ENCODE results near the gene CENPL. TPM values are rescaled to one million over a fixed set of nuclear protein-coding genes. Genes with fewer than 3 reads are reported as not detected.
"Not testable (repeated sequence)": the region's sequence is repeated elsewhere in the genome, so short reads cannot be mapped to it uniquely, and the experiment has no call there.

Gene CENPL
- polyA plus RNA-seq, 4 donors = 1.1 to 6.9 (median 4.0) TPM

DNA sequence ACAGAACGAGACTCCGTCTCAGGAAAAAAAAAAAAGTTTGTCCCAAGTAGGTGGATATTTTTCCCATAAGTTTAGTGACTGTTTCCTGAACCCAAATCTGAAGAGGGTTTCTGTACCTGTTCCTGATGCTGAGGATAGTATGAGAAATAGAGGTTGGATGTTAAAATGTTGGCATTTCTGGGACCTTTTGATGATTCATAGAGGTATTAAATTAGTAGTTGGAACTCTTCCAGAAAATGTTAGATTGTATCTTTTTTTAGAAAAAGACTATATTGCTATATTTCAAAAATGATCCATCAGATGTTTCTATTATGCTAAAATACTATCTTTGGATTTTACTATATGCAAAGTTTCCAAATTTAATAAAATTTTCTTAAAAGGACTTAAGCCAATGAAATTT, 2.9 kb upstream of the CENPL start:
- Histone ChIP-seq H3K4me3 (ENCODE audit: low read depth in 1 of 3, low read length in 3 of 3) (no peak overlapping the region), H3K4me1 (ENCODE audit: control insufficient read depth in 3 of 3, insufficient read depth in 2 of 3, low read depth in 1 of 3, low read length in 2 of 3) (peaks cover 0 to 5% (median 0%) of the 10 kb centered on the region in 3 donors), H3K36me3 (ENCODE audit: control insufficient read depth in 3 of 3, insufficient read depth in 2 of 3, low read depth in 1 of 3, low read length in 3 of 3) (peaks cover 2 to 10% (median 4%) of the 10 kb centered on the region in 3 donors), H3K27ac (ENCODE audit: low read depth in 1 of 3, low read length in 2 of 3) (no peak overlapping the region), H3K27me3 (ENCODE audit: control insufficient read depth in 3 of 3, insufficient read depth in 3 of 3, low read length in 3 of 3) (no peaks in the 10 kb centered on the region), H3K9me3 (ENCODE audit: control insufficient read depth in 2 of 2, insufficient read depth in 1 of 2, low read depth in 1 of 2, low read length in 1 of 2) (no peaks in the 10 kb centered on the region)
- 84 to 94% (median 91%) methylated on average over 2 of the region's 2 CpGs for WGBS, 3 donors
- no peak for FAIRE-seq
- no peak for DNase-seq

DNA sequence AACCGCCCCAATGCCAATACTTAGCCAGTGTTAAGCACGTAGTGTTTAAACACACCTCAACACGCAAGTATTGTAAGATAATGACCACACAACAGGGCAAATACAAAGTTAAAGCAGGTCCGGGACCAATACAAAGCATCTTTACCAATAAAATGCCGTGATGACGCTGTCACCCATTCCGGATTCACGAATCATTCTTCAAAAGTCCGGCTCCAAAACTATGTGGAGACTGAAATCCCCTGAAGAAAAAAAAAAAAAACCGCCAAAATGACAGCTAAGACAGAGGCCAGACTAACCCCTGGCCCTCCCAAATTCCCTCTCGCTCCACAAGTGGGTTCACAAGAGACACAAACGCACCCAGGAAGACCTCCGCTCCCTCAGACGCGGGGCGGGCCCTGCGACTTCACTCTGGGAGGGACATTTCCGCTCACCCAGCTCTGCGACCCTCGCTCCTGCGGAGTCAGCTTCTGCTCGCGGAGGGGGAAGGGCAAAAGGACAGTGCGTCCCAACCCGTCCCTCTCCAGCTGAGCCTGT, 835 bp downstream of the CENPL start:
- Histone ChIP-seq H3K27ac (ENCODE audit: low read depth in 1 of 3, low read length in 2 of 3) (peak overlapping the region; percentile 2 to 95 (median 94)), H3K9me3 (ENCODE audit: control insufficient read depth in 2 of 2, insufficient read depth in 1 of 2, low read depth in 1 of 2, low read length in 1 of 2) (no peaks in the 10 kb centered on the region), H3K4me3 (ENCODE audit: low read depth in 1 of 3, low read length in 3 of 3) (peak overlapping the region; percentile 56 to 76 (median 66)), H3K4me1 (ENCODE audit: control insufficient read depth in 3 of 3, insufficient read depth in 2 of 3, low read depth in 1 of 3, low read length in 2 of 3) (peaks cover 0 to 5% (median 0%) of the 10 kb centered on the region in 3 donors), H3K36me3 (ENCODE audit: control insufficient read depth in 3 of 3, insufficient read depth in 2 of 3, low read depth in 1 of 3, low read length in 3 of 3) (peaks cover 0 to 7% (median 0%) of the 10 kb centered on the region in 3 donors), H3K27me3 (ENCODE audit: control insufficient read depth in 3 of 3, insufficient read depth in 3 of 3, low read length in 3 of 3) (no peaks in the 10 kb centered on the region)
- 0 to 1% (median 0%) methylated on average over 25 of the region's 25 CpGs for WGBS, 3 donors
- DNase-seq (no peak), FAIRE-seq (no peak)

DNA sequence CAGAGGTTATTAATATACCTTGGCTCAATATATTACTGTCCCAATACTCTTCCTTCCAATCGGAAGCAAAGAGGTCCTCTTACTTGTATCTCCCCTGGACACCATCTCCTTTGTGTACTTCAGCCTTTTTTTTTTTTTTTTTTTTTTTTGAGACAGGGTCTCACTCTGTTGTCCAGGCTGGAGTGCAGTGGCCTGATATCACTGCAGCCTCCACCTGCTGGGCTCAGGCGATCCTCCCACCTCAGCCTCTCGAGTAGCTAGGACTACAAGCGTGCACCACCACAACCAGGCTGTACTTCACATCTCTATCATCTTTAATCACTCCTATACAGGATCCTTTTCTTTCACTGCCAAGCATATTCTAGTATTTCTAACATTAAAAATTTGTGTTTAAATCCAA, 3.0 kb downstream of the CENPL start:
- H3K4me1 ChIP-seq (ENCODE audit: control insufficient read depth in 3 of 3, insufficient read depth in 2 of 3, low read depth in 1 of 3, low read length in 2 of 3) = peaks cover 0 to 5% (median 0%) of the 10 kb centered on the region in 3 donors
- FAIRE-seq (no peak), DNase-seq (no peak)
- H3K4me3 ChIP-seq (ENCODE audit: low read depth in 1 of 3, low read length in 3 of 3) = no peak overlapping the region
- H3K27ac ChIP-seq (ENCODE audit: low read depth in 1 of 3, low read length in 2 of 3) = no peak overlapping the region
- peaks cover 0 to 5% (median 0%) of the 10 kb centered on the region in 3 donors for H3K36me3 ChIP-seq (ENCODE audit: control insufficient read depth in 3 of 3, insufficient read depth in 2 of 3, low read depth in 1 of 3, low read length in 3 of 3)
- WGBS, 3 donors = 93 to 97% (median 95%) methylated on average over 4 of the region's 4 CpGs
- H3K27me3 ChIP-seq (ENCODE audit: control insufficient read depth in 3 of 3, insufficient read depth in 3 of 3, low read length in 3 of 3) = no peaks in the 10 kb centered on the region
- H3K9me3 ChIP-seq (ENCODE audit: control insufficient read depth in 2 of 2, insufficient read depth in 1 of 2, low read depth in 1 of 2, low read length in 1 of 2) = no peaks in the 10 kb centered on the region

DNA sequence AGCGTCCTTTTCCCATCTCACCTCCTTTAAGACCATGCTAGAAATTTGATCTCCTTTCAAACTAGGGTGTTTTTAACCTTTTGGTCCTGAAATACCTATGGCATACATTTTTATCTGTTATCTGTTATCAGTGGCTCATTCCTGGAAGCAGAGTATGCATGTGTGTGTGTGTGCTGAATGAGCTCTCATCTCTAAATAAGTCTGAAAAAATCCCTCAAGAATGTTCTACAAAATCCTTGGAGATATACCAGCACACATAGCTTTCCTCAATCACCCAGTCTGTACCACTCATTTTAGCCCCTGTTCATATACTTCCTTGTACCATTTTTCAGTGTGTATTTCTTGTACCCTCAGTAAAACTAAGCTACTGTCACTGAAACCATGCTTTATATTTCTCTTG, 6.2 kb downstream of the CENPL start:
- FAIRE-seq (no peak), DNase-seq (no peak)
- peaks cover 0 to 5% (median 0%) of the 10 kb centered on the region in 3 donors for H3K4me1 ChIP-seq (ENCODE audit: control insufficient read depth in 3 of 3, insufficient read depth in 2 of 3, low read depth in 1 of 3, low read length in 2 of 3)
- no peak overlapping the region for H3K4me3 ChIP-seq (ENCODE audit: low read depth in 1 of 3, low read length in 3 of 3)
- H3K9me3 ChIP-seq (ENCODE audit: control insufficient read depth in 2 of 2, insufficient read depth in 1 of 2, low read depth in 1 of 2, low read length in 1 of 2) = no peaks in the 10 kb centered on the region
- 83 to 94% (median 87%) methylated on average over 1 of the region's 1 CpG for WGBS, 3 donors
- H3K36me3 ChIP-seq (ENCODE audit: control insufficient read depth in 3 of 3, insufficient read depth in 2 of 3, low read depth in 1 of 3, low read length in 3 of 3) = peaks cover 0 to 5% (median 0%) of the 10 kb centered on the region in 3 donors
- H3K27me3 ChIP-seq (ENCODE audit: control insufficient read depth in 3 of 3, insufficient read depth in 3 of 3, low read length in 3 of 3) = no peaks in the 10 kb centered on the region
- no peak overlapping the region for H3K27ac ChIP-seq (ENCODE audit: low read depth in 1 of 3, low read length in 2 of 3)

- H3K36me3 ChIP-seq (ENCODE audit: control insufficient read depth in 3 of 3, insufficient read depth in 2 of 3, low read depth in 1 of 3, low read length in 3 of 3) = peaks cover 0 to 12% (median 0%) of the 10 kb centered on the region in 3 donors
- H3K4me3 ChIP-seq (ENCODE audit: low read depth in 1 of 3, low read length in 3 of 3); H3K4me1 ChIP-seq (ENCODE audit: control insufficient read depth in 3 of 3, insufficient read depth in 2 of 3, low read depth in 1 of 3, low read length in 2 of 3); H3K9me3 ChIP-seq (ENCODE audit: control insufficient read depth in 2 of 2, insufficient read depth in 1 of 2, low read depth in 1 of 2, low read length in 1 of 2); H3K27ac ChIP-seq (ENCODE audit: low read depth in 1 of 3, low read length in 2 of 3); DNase-seq; FAIRE-seq; H3K27me3 ChIP-seq (ENCODE audit: control insufficient read depth in 3 of 3, insufficient read depth in 3 of 3, low read length in 3 of 3): not testable (repeated sequence)
- WGBS, 3 donors = 97 to 99% (median 97%) methylated on average over 5 of the region's 5 CpGs
These were observed 11.0 kb downstream of the CENPL start for GRCh38 chr1:173813654-173814053.

DNA sequence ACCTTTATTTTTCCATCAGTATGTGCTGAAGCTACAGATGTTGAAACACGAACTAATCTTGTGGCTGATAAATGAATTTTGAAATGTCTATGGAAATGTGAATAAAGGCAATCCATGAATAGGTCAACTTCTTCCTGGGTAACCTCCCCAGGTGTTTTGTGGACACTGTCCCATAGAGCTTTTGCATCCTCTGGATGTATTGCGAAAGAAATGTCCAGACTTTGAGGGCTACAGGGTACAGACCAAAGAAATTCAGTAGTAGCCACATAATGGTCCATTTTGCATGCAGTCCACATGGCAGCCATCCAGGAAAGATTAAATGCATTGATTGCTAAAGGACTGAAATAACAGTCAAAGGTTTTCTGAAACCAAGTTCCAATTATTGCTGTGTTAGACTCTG, 21.7 kb downstream of the CENPL start:
- no peak for FAIRE-seq
- H3K36me3 ChIP-seq (ENCODE audit: control insufficient read depth in 3 of 3, insufficient read depth in 2 of 3, low read depth in 1 of 3, low read length in 3 of 3) = peaks cover 0 to 16% (median 4%) of the 10 kb centered on the region in 3 donors

GRCh38 chr1:173799995-173800394, 24.7 kb downstream of the CENPL start:
- WGBS, 3 donors = 94 to 100% (median 95%) methylated on average over 1 of the region's 1 CpG
- H3K36me3 ChIP-seq (ENCODE audit: control insufficient read depth in 3 of 3, insufficient read depth in 2 of 3, low read depth in 1 of 3, low read length in 3 of 3); DNase-seq; H3K27me3 ChIP-seq (ENCODE audit: control insufficient read depth in 3 of 3, insufficient read depth in 3 of 3, low read length in 3 of 3); H3K9me3 ChIP-seq (ENCODE audit: control insufficient read depth in 2 of 2, insufficient read depth in 1 of 2, low read depth in 1 of 2, low read length in 1 of 2); H3K4me1 ChIP-seq (ENCODE audit: control insufficient read depth in 3 of 3, insufficient read depth in 2 of 3, low read depth in 1 of 3, low read length in 2 of 3); FAIRE-seq; H3K4me3 ChIP-seq (ENCODE audit: low read depth in 1 of 3, low read length in 3 of 3); H3K27ac ChIP-seq (ENCODE audit: low read depth in 1 of 3, low read length in 2 of 3): not testable (repeated sequence)

More for the DNA sequence above, 21.7 kb downstream of the CENPL start:
- Histone ChIP-seq H3K4me1 (ENCODE audit: control insufficient read depth in 3 of 3, insufficient read depth in 2 of 3, low read depth in 1 of 3, low read length in 2 of 3) (no peaks in the 10 kb centered on the region), H3K4me3 (ENCODE audit: low read depth in 1 of 3, low read length in 3 of 3) (no peak overlapping the region), H3K9me3 (ENCODE audit: control insufficient read depth in 2 of 2, insufficient read depth in 1 of 2, low read depth in 1 of 2, low read length in 1 of 2) (no peaks in the 10 kb centered on the region), H3K27ac (ENCODE audit: low read depth in 1 of 3, low read length in 2 of 3) (no peak overlapping the region), H3K27me3 (ENCODE audit: control insufficient read depth in 3 of 3, insufficient read depth in 3 of 3, low read length in 3 of 3) (no peaks in the 10 kb centered on the region)
- DNase-seq = no peak
- WGBS, 3 donors = 85 to 94% (median 87%) methylated on average over 2 of the region's 2 CpGs

DNA sequence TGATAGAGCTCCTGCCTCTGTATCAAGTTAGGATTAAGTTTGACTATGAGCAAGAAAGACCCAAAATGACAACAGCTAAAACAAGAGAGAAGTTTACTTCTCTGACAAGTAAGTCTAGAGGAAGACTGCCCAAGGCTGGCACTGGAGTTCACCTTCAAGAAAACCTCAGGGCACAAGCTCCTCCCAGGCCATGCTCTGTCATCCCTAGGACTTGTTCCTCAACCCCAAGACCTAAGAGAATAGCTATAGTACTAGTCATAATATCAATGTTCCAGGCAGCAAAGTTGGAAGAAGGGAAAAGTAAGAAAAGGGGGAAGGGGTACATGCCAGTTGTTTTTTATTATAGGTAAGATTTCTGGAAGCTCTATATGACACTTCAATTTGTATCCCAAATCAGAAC, 26.6 kb downstream of the CENPL start:
- H3K9me3 ChIP-seq (ENCODE audit: control insufficient read depth in 2 of 2, insufficient read depth in 1 of 2, low read depth in 1 of 2, low read length in 1 of 2) = no peaks in the 10 kb centered on the region
- H3K4me3 ChIP-seq (ENCODE audit: low read depth in 1 of 3, low read length in 3 of 3) = no peak overlapping the region
- H3K27ac ChIP-seq (ENCODE audit: low read depth in 1 of 3, low read length in 2 of 3) = no peak overlapping the region
- FAIRE-seq (no peak), DNase-seq (no peak)
- no peaks in the 10 kb centered on the region for H3K27me3 ChIP-seq (ENCODE audit: control insufficient read depth in 3 of 3, insufficient read depth in 3 of 3, low read length in 3 of 3)
- H3K4me1 ChIP-seq (ENCODE audit: control insufficient read depth in 3 of 3, insufficient read depth in 2 of 3, low read depth in 1 of 3, low read length in 2 of 3) = no peaks in the 10 kb centered on the region
- H3K36me3 ChIP-seq (ENCODE audit: control insufficient read depth in 3 of 3, insufficient read depth in 2 of 3, low read depth in 1 of 3, low read length in 3 of 3) = peaks cover 0 to 10% (median 0%) of the 10 kb centered on the region in 3 donors

DNA sequence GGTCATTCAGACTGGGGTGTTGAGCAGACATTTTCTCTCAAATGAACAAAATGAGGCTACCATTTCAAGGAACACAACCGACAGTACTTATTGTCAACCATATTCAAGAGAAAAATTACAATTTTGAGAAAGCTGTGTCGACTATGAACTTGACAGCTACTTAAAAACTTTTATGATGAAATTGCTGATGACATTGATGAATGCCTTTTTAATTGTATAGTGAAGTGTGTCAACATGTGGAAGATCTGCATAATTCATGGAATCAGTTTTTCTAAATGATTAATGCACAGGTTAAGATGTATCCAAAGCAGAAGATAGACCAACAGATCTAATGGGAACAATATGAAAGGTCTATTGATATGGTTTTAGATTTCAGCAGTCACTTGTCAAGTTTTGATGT, 34.8 kb downstream of the CENPL start:
- Histone ChIP-seq H3K4me1 (ENCODE audit: control insufficient read depth in 3 of 3, insufficient read depth in 2 of 3, low read depth in 1 of 3, low read length in 2 of 3) (no peaks in the 10 kb centered on the region), H3K4me3 (ENCODE audit: low read depth in 1 of 3, low read length in 3 of 3) (no peak overlapping the region), H3K36me3 (ENCODE audit: control insufficient read depth in 3 of 3, insufficient read depth in 2 of 3, low read depth in 1 of 3, low read length in 3 of 3) (peaks cover 0 to 7% (median 5%) of the 10 kb centered on the region in 3 donors), H3K27me3 (ENCODE audit: control insufficient read depth in 3 of 3, insufficient read depth in 3 of 3, low read length in 3 of 3) (no peaks in the 10 kb centered on the region), H3K9me3 (ENCODE audit: control insufficient read depth in 2 of 2, insufficient read depth in 1 of 2, low read depth in 1 of 2, low read length in 1 of 2) (no peaks in the 10 kb centered on the region), H3K27ac (ENCODE audit: low read depth in 1 of 3, low read length in 2 of 3) (no peak overlapping the region)
- WGBS, 3 donors = 96 to 98% (median 97%) methylated on average over 2 of the region's 2 CpGs
- DNase-seq = no peak
- no peak for FAIRE-seq
